CD4-positive, alpha-beta T cell (primary cell): ENCODE measurements around the gene MUC15. TPM values are rescaled to one million over a fixed set of nuclear protein-coding genes. Genes with fewer than 3 reads are reported as not detected.

Source experiments
- ATAC-seq: fragments of 200-7000 bp; cut with Tn5 transposase; one replicate; pipeline ENCODE4 v1.10.0; 2022; ENCODE audit warnings: mild to moderate bottlenecking; ENCODE audit not compliant: poor library complexity
- CTCF ChIA-PET: fragments of 350-600 bp; sonication (Branson Sonifier 250); formaldehyde crosslinking; loops from one replicate; lab custom pipeline; 2021; ENCODE audit warnings: antibody characterized with exemption, inconsistent platforms; lab: Charles Lee
- POLR2A ChIA-PET: fragments of 350-600 bp; sonication (Branson Sonifier 250); formaldehyde crosslinking; loops from one replicate; lab custom pipeline; 2021; ENCODE audit warnings: antibody characterized with exemption, inconsistent platforms; lab: Charles Lee
- DNase-seq, 14 experiments: peaks; one replicate each; pipeline ENCODE4 v3.0.0-alpha.2; 2013 to 2020; ENCODE audit warnings: mixed read lengths in 2 of 14
- H3K27ac ChIP-seq, 2 donors: one replicate each; pipeline versions ENCODE4 v1.5.1 to v1.7.0; 2013; ENCODE audit warnings: low read length in 2 of 2, low read depth in 1 of 2, mild to moderate bottlenecking in 1 of 2
- H3K27me3 ChIP-seq, 2 experiments: 1 replicate in 1 of 2; 2 replicates in 1 of 2; pipeline versions ENCODE4 v1.6.1 to v1.7.0; 2013; ENCODE audit warnings: low read length in 2 of 2, control low read depth in 1 of 2, mild to moderate bottlenecking in 1 of 2, moderate library complexity in 1 of 2; ENCODE audit not compliant: insufficient read depth in 2 of 2, control insufficient read depth in 1 of 2
- H3K36me3 ChIP-seq: one replicate; pipeline ENCODE4 v1.6.1; 2013; ENCODE audit warnings: low read length, control low read depth; ENCODE audit not compliant: insufficient read depth
- H3K4me1 ChIP-seq: one replicate; pipeline ENCODE4 v1.6.1; 2013; ENCODE audit warnings: low read length, control low read depth; ENCODE audit not compliant: insufficient read depth
- H3K4me3 ChIP-seq: one replicate; pipeline ENCODE4 v1.5.1; 2013; ENCODE audit warnings: mild to moderate bottlenecking, low read length, moderate library complexity
- H3K9me3 ChIP-seq, 2 experiments: 1 replicate in 1 of 2; 2 replicates in 1 of 2; pipeline versions ENCODE4 v1.6.1 to v1.7.0; 2013; ENCODE audit warnings: low read length in 2 of 2, mild to moderate bottlenecking in 2 of 2, control low read depth in 1 of 2, moderate library complexity in 1 of 2; ENCODE audit not compliant: control insufficient read depth in 1 of 2, insufficient read depth in 1 of 2
- H3K27ac Mint-ChIP-seq: one replicate; pipeline ENCODE4 v1.8.0; 2020; ENCODE audit warnings: mixed read lengths
- H3K27me3 Mint-ChIP-seq: one replicate; pipeline ENCODE4 v1.8.0; 2021; ENCODE audit warnings: mixed read lengths
- H3K36me3 Mint-ChIP-seq: one replicate; pipeline ENCODE4 v1.8.0; 2021; ENCODE audit warnings: low read depth, mixed read lengths
- H3K4me1 Mint-ChIP-seq: one replicate; pipeline ENCODE4 v1.8.0; 2021; ENCODE audit warnings: low read depth, mixed read lengths
- H3K4me3 Mint-ChIP-seq: one replicate; pipeline ENCODE4 v1.8.0; 2020; ENCODE audit warnings: mild to moderate bottlenecking, mixed read lengths
- H3K9me3 Mint-ChIP-seq: one replicate; pipeline ENCODE4 v1.8.0; 2020; ENCODE audit warnings: mixed read lengths
- CTCF ChIP-seq: fragments of 200-600 bp; IDR thresholded peaks from one replicate; pipeline ENCODE4 v1.8.0; 2022; ENCODE audit warnings: antibody characterized with exemption, mild to moderate bottlenecking
- intact Hi-C, 2 experiments: fragments of 100-400 bp; cut with DNase I in 1 of 2; cut with micrococcal nuclease in 1 of 2; formaldehyde crosslinking; loops; one replicate each; pipeline versions ENCODE4 v1.15.1 to v1.9.0; 2023 to 2025; cut with DNase I, micrococcal nuclease
- total RNA-seq, 174 experiments: library from RNA in 2 of 174; stranded (reverse) in 2 of 174; gene quantifications; one replicate each; pipeline ENCODE4 v1.2.3 and lab custom pipeline; 2021 to 2026

The MUC15 gene
- total RNA-seq, 2 experiments from 2014 or later, result not detected

DNA sequence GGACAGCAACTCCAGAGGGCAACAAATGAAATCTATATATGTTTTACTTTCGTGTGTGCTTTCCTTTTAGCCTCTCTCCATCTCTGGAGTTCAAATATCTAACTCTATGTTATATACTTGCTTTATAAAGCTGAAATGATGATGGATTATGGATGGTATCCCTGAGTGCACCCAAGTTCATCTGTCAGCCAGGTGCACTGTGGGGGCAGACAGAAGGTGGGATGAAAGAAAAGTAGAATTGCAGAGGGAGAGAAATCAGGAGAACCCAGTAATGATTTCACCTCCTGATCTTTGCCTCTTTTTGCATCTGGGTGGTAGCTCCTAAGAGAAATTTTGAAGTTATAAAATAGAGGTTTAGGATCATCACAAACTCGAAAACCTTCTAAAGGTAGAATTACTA, 2.4 kb downstream of the MUC15 start:
- POLR2A ChIA-PET, result no interaction called here
- TF ChIP-seq CTCF, result no peak
- intact Hi-C loops, result no loop called here

GRCh38 chr11:26558190-26558589, 13.9 kb downstream of the MUC15 start:
- Mint-ChIP-seq H3K27me3 (no peaks in the 10 kb centered on the region), H3K4me1 (no peaks in the 10 kb centered on the region), H3K4me3 (no peak overlapping the region), H3K27ac (no peak overlapping the region), H3K9me3 (peaks cover 8% of the 10 kb centered on the region), H3K36me3 (no peaks in the 10 kb centered on the region)
- intact Hi-C loops, result no loop called here
- TF ChIP-seq CTCF, result no peak
- H3K36me3 ChIP-seq, result no peaks in the 10 kb centered on the region
- no peaks in the 10 kb centered on the region for H3K9me3 ChIP-seq
- POLR2A ChIA-PET, result no interaction called here
- H3K27ac ChIP-seq, result no peak overlapping the region
- no peaks in the 10 kb centered on the region for H3K4me1 ChIP-seq
- H3K4me3 ChIP-seq, result no peak overlapping the region
- no peaks in the 10 kb centered on the region for H3K27me3 ChIP-seq
- DNase-seq (no peak), ATAC-seq (no peak)
- CTCF ChIA-PET, result no interaction called here

More for the DNA sequence above, 2.4 kb downstream of the MUC15 start:
- DNase-seq, result no peak
- no peaks in the 10 kb centered on the region for H3K9me3 ChIP-seq
- Mint-ChIP-seq H3K27ac (no peak overlapping the region), H3K4me1 (no peaks in the 10 kb centered on the region), H3K9me3 (no peaks in the 10 kb centered on the region), H3K4me3 (no peak overlapping the region), H3K27me3 (no peaks in the 10 kb centered on the region), H3K36me3 (no peaks in the 10 kb centered on the region)
- no peaks in the 10 kb centered on the region for H3K36me3 ChIP-seq
- ATAC-seq, result no peak
- no peak overlapping the region for H3K27ac ChIP-seq
- no peaks in the 10 kb centered on the region for H3K27me3 ChIP-seq
- CTCF ChIA-PET, result no interaction called here
- H3K4me3 ChIP-seq, result no peak overlapping the region
- no peaks in the 10 kb centered on the region for H3K4me1 ChIP-seq

DNA sequence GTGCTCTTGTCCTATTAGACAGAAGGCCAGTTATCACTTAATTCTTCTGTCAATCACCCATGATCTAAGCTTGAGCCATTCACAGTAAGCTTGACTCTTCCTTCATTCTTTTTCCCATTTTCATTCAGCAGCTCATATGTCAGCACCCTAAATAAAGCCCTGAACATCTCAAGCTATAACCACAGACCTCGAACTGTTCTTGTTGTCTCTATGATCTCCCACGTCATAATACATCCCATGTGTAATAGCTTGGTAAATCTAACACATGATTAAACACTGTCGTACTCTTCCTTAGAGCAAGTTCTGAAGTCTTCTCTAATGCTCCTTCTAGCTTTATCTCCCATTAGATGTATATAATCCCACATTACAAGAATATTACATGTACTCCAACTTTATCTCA, 14.4 kb downstream of the MUC15 start:
- intact Hi-C loops, result no loop called here
- CTCF ChIA-PET, result no interaction called here

More for the DNA sequence above, 14.4 kb downstream of the MUC15 start:
- no peak for TF ChIP-seq CTCF
- Histone ChIP-seq H3K27me3 (no peaks in the 10 kb centered on the region), H3K4me3 (no peak overlapping the region), H3K9me3 (no peaks in the 10 kb centered on the region), H3K4me1 (no peaks in the 10 kb centered on the region), H3K36me3 (no peaks in the 10 kb centered on the region), H3K27ac (no peak overlapping the region)
- DNase-seq (no peak), ATAC-seq (no peak)
- POLR2A ChIA-PET, result no interaction called here
- Mint-ChIP-seq H3K9me3 (peaks cover 8% of the 10 kb centered on the region), H3K36me3 (no peaks in the 10 kb centered on the region), H3K27ac (no peak overlapping the region), H3K27me3 (no peaks in the 10 kb centered on the region), H3K4me3 (no peak overlapping the region), H3K4me1 (no peaks in the 10 kb centered on the region)
